ENCODE measurements around the gene GJE1. TPM values are rescaled to one million over a fixed set of nuclear protein-coding genes. Genes with fewer than 3 reads are reported as not detected.

The GJE1 gene
- total RNA-seq, 2 donors from 2014 or later = not detected

- Histone ChIP-seq H3K9me3 (no peaks in the 10 kb centered on the region), H3K27ac (no peak overlapping the region), H3K4me1 (peaks cover 9% of the 10 kb centered on the region), H3K4me3 (no peak overlapping the region), H3K27me3 (no peaks in the 10 kb centered on the region), H3K36me3 (replicated peaks in 1 of 2; ENCODE audit: insufficient read depth in 1 of 2, low read depth in 2 of 2) (peaks cover 0 to 7% of the 10 kb centered on the region in 2 donors)
- ATAC-seq (no peak), DNase-seq (no peak)
- TF ChIP-seq CTCF (IDR thresholded peaks at IDR 0.05) = no peak
- no peak for TF ChIP-seq POLR2A (IDR thresholded peaks at IDR 0.05)
- 67 to 75% methylated on average over 2 of the region's 2 CpGs for WGBS, 2 donors
- intact Hi-C loops (cut with DNase I) = no loop called here
These were observed 34.8 kb downstream of the GJE1 start for GRCh38 chr6:142167486-142167885.

GRCh38 chr6:142171351-142171750 is 38.6 kb downstream of the GJE1 start:
- no peak for ATAC-seq
- Histone ChIP-seq H3K4me3 (no peak overlapping the region), H3K36me3 (replicated peaks in 1 of 2; ENCODE audit: insufficient read depth in 1 of 2, low read depth in 2 of 2) (peaks cover 0 to 8% of the 10 kb centered on the region in 2 donors), H3K4me1 (no peaks in the 10 kb centered on the region), H3K9me3 (no peaks in the 10 kb centered on the region), H3K27me3 (no peaks in the 10 kb centered on the region), H3K27ac (no peak overlapping the region)
- no peak for TF ChIP-seq POLR2A (IDR thresholded peaks at IDR 0.05)
- TF ChIP-seq CTCF (IDR thresholded peaks at IDR 0.05) = no peak
- intact Hi-C loops (cut with DNase I) = no loop called here
- DNase-seq = no peak

- ATAC-seq (no peak), DNase-seq (no peak)
- H3K9me3 ChIP-seq = no peaks in the 10 kb centered on the region
- TF ChIP-seq POLR2A (IDR thresholded peaks at IDR 0.05) = no peak
- TF ChIP-seq CTCF (IDR thresholded peaks at IDR 0.05) = no peak
- no peaks in the 10 kb centered on the region for H3K27me3 ChIP-seq
- H3K27ac ChIP-seq = no peak overlapping the region
- H3K36me3 ChIP-seq (replicated peaks in 1 of 2; ENCODE audit: insufficient read depth in 1 of 2, low read depth in 2 of 2) = peaks cover 0 to 5% of the 10 kb centered on the region in 2 donors
- intact Hi-C loops (cut with DNase I) = no loop called here
- H3K4me3 ChIP-seq = no peak overlapping the region
- no peaks in the 10 kb centered on the region for H3K4me1 ChIP-seq
These were observed 40.0 kb downstream of the GJE1 start for GRCh38 chr6:142172758-142173157.

- Histone ChIP-seq H3K36me3 (replicated peaks in 1 of 2; ENCODE audit: insufficient read depth in 1 of 2, low read depth in 2 of 2) (peaks cover 0 to 5% of the 10 kb centered on the region in 2 donors), H3K27ac (no peak overlapping the region)
These were observed 41.3 kb downstream of the GJE1 start for GRCh38 chr6:142173980-142174379.

More at GRCh38 chr6:142173980-142174379, 41.3 kb downstream of the GJE1 start:
- WGBS, 2 donors = 97 to 98% methylated on average over 3 of the region's 3 CpGs
- ATAC-seq (no peak), DNase-seq (no peak)
- TF ChIP-seq CTCF (IDR thresholded peaks at IDR 0.05) (no peak), POLR2A (IDR thresholded peaks at IDR 0.05) (no peak)
- intact Hi-C loops (cut with DNase I) = no loop called here
- H3K9me3 ChIP-seq = no peaks in the 10 kb centered on the region
- no peaks in the 10 kb centered on the region for H3K27me3 ChIP-seq
- H3K4me3 ChIP-seq = no peak overlapping the region
- H3K4me1 ChIP-seq = no peaks in the 10 kb centered on the region
